HG03196 (cell line): ENCODE results near the gene PRR36.
"Not testable (repeated sequence)": the region's sequence is repeated elsewhere in the genome, so short reads cannot be mapped to it uniquely, and the experiment has no call there.

Experiments used
- ATAC-seq: cut with Tn5 transposase; IDR thresholded peaks from one replicate; pipeline ENCODE4 v1.9.1; 2021; ENCODE audit not compliant: unreplicated experiment

PRR36 gene

DNA sequence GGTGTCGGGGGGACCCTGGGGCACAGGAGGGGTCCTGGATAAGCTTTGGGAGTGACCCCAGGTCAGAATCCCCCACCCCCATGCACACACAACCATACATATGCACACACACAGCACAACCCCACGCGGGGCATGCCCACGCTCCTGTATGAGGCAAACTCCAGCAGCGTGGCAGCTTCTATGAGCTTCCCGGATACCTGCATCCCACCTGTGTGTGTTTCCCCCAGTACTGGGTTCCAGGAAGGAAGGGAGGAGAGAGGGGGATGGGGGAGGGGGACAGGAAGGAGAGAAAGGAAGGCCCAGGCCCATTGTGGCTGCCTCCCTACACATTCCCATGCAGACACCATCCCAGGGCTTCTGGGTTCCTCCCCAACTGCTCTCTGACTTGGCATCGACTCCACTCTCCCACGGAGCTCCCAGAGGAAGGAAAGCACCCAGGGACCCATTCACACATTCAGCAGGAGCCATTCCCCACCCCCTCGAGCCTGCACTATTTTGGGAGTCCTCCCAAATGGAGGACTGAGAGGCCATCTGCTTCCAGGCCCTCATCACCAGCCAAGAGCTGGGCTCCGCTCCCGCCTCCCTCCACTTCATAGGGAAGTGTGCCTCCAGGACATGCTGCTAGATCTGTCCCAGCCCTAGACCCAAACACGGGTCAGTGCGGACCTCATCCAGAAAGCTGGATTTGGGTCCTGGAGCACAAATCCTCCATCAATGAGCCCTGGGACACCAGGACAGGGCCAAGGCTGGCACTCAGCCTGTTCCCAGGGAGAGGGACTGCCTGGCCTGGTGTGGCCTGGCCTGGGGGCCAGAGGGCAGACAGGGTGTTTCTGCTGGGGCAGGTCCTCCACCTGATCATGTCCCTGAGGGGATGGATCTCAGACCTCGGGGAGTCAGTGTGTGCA lies 13.2 kb downstream of the PRR36 start:
- no peak for ATAC-seq

DNA sequence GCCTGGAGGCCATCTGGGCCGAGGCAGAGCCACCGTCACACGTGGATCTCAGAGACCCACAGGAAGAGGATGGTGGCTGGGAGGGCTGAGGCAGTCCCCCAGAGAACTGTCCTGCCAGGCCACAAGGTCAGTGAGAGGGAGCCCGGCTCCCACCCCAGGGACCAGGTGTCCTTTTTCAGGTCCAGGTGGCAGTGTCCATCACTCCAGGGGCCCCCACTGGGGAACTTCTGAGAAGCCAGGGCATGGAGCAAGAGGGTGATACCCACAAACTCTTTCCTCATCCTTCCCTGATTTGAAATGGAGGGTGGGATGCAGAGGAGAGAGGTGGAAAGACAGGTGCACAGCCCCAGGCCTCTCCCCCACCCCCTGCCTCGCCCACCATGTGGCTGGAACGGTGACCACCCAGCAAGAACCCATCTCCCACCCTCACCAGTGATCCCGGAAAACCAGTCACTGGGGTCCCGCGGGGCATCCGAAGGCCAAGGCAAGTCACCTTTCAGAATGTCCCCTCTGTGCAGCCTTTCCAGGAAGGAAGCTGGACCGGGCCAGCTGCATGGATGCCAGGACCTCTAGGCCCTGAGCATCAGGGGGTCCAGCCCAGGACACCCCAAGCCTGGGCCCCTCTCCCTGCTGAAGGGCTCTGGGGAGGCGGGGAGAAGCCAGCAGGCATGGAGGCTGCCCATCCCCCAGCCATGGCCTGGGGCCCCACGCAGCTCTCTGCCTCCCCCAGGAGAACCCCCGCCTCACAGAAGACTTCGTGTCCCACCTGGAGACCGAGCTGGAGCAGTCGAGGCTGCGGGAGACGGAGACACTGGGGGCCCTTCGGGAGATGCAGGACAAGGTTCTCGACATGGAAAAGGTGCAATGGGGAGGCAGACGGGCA lies 14.1 kb downstream of the PRR36 start:
- ATAC-seq, result no peak

DNA sequence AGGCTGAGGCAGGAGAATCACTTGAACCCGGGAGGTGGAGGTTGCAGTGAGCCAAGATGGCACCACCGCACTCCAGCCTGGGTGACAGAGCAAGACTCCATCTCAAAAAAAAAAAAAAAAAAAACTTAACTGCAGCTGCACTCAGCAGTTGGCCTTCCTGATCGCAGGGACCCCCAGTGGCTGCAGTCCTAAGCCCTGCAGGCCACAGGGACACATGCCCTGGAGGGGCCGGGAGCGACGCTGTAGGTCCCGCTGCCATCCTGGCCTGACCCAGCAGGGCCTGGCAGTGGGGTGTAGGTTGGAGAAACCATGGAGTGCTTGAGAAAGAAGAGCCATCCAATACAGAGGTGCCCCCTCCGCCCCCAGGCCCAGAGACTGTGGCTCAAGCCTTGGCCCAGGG lies 15.1 kb downstream of the PRR36 start:
- not testable (repeated sequence) for ATAC-seq

DNA sequence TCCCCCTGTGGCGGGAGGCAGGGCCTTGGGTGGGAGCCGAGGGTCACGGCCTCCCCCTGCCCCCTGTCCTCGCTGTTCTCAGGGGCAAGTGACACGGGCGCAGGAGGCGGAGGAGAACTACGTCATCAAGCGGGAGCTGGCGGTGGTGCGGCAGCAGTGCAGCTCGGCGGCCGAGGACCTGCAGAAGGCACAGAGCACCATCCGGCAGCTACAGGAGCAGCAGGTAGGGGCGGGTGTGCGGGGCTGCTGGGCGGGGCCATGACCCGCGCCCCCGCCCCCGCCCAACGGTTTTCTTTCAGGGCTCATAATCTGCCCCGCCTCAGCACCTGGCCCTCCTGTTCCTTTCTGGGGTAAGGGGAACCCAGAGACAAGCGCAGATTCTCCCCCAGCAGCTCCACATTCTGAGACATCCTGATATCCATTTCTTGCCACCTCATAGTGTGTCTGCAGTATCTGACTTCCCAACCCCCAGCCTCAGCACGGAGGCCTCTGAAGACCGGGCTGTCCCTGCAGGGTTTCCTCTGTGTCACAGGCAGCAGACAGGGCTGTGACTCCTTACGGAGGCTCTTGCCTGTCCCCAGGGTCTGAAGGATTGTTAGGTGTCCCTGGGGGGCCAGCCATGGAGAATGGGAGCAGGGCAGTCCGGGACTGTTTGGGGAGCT lies 15.9 kb downstream of the PRR36 start:
- ATAC-seq, result no peak

DNA sequence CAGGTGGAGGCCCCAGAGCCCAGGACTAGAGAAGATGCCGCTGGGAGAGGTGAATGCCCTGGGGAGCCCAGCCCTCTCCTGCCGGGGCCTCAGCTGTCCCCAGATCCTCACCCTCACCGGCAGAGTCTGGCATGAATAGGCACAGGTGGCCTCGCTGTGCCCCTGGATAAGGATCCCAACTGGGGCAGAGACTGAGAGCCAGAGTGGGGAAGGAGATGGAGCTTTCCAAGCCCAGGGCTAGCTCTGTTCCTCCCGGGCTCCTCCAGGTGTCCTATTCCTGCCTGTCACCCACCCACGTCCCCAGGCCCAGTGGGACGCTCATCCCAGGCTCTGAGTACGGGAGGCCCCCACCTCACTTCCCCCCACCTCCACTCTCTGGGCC lies 16.5 kb downstream of the PRR36 start:
- ATAC-seq, result no peak

DNA sequence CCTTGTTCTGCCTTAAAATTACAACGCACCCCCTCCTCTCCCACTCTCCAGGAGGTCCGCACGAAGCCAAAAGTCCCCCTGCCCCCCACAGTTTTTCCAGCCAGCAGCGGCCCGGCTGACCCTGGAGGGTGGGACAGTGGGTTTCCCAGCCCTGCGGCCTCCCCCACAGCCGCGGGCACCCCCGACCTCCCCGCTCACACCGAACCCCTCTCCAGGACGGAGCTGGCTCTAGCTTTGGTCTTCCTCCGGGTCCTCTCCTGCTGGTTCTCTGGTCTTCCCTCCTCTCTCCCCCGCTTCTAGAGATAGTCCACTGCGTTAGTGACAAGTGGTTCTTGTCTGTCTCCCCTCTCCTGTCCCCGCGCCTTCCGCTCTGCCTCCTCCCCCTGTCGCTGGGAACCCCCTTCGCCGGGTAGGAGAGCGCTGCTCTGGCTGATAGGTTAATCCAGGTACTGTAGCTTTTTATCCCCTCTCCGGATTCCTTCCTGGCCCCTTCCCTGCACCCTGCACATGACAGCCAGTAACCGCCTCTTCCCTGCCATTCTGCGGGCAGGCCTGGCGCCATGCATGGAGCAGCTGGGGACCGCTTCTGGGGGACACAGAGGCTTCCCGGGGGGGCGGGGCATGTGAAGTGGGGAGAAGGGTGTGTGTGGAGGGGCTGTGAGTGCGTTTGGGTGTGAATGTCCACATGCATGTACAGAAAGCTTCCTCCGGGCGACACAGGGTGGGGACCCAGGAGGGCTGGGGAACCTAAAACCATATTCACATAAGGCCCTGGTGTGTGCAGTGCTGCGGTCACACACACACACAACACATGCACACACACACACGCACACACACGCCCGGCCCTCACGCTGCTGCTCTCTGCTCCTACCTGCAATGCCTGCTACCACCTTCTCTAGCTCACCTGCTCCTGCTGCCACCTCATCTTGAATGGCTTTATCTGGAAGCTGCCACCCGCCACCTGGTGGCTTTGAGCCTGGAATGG lies 17.2 kb downstream of the PRR36 start:
- no peak for ATAC-seq

DNA sequence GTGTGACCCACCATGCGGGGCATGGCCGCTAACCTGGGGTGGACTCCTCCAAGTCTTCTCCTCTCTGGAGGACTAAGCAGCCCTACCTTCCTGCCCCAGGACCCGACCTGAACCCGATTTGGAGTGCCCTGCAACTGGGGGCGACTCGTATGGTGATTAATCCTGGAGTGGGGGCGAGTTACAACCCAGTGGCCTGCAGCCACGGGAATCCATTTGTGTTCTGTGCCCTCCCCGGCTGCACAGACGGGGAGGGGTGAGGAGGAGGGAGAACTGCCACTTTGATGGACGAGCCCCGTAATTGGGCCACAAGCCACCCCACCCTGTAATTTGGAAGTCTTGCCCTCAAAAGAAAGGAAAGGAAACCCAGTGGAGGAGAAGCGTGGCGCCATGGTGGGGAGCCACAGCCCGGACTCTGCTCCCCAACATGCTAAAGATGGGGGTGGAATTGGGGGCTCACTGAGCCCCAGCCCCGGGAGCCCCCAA lies 18.0 kb downstream of the PRR36 start:
- no peak for ATAC-seq

DNA sequence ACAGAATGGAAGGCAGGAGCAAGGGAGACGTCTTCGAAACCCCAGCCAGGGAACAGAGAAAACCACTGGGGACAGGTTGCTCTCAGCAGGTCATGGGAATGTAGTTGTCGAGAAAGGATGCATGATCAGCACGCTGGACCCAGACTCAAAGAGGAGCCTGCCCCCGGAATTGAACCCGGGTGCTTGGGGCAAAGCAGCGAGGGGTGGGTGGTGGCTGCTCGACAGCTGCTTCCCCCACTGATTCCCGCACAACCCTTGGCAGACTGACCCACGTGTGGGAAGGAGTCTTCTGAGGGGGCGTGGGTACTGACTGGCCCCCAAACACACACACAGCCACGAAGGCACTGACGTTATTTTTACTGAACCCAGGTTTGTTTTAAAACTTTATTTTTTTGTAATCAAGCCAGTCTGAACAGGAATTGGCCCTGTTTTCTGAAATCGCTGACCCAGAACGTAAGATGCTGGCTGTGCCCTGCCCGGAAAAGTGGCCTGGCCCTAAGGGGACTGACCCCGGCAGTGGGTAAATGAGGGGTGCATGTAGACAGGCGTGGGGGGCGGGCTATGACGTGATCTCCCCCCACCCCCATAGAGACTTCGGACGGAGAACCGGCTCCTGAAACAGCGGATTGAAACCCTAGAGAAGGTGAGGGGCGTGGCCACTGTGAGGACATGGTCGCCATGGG lies 18.6 kb downstream of the PRR36 start:
- ATAC-seq, result no peak

DNA sequence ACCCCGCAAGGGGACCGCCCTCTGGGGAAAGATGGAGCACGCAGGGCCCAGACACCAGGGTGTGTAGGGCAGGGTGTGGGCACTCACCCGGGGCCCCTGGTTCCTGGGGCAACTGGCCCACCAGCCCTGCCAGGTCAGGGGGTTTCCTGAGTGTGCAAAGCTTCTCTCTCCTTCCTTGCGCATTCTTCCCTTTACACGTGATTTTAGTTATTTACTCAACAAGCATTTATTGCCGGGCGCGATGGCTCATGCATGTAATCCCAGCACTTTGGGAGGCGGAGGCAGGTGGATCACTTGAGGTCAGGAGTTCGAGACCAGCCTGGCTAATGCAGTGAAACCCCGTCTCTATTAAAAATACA lies 20.4 kb downstream of the PRR36 start:
- no peak for ATAC-seq

DNA sequence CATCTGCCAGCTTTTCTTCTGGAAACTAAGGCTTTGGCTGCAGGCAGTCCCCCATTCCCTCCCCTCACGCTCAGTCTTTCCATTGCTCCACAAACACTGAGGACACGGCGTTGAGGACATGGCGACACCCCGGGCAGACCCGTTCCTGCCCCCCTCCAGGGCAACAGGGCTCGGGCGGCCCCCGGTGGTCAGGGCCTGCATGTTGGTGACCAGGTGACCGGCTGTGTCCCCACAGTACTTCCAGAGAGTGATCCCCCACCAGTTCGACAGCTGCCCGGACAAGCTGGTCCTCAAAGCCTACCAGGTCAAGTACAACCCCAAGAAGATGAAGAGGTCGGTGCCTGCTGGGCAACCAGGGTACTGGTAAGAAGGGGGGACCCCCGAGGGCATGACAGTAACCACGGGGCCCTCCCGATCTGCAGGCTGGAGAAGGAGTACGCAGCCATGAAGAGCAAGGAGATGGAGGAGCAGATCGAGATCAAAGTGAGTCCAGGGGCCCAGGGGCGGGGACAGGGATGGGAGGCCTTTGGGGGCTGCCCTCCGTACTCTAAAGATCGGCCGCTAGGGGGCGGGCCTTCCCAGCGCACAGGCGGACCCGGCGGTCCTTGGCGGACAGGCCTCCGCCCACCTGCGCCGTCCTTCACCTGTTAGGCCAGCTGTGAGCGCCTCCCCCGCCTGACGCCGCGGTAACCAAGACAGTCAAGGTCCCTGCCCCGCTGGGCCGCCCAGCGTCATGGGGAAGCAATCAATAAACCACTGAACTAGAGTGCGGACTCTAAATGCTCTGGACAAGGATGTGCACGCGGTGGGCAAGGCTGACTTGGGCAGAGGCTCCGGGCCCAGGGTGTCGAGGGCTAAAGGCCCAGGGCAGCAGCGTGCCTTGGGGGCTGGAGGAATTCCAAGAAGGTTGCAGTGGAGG lies 21.1 kb downstream of the PRR36 start:
- ATAC-seq, result no peak

DNA sequence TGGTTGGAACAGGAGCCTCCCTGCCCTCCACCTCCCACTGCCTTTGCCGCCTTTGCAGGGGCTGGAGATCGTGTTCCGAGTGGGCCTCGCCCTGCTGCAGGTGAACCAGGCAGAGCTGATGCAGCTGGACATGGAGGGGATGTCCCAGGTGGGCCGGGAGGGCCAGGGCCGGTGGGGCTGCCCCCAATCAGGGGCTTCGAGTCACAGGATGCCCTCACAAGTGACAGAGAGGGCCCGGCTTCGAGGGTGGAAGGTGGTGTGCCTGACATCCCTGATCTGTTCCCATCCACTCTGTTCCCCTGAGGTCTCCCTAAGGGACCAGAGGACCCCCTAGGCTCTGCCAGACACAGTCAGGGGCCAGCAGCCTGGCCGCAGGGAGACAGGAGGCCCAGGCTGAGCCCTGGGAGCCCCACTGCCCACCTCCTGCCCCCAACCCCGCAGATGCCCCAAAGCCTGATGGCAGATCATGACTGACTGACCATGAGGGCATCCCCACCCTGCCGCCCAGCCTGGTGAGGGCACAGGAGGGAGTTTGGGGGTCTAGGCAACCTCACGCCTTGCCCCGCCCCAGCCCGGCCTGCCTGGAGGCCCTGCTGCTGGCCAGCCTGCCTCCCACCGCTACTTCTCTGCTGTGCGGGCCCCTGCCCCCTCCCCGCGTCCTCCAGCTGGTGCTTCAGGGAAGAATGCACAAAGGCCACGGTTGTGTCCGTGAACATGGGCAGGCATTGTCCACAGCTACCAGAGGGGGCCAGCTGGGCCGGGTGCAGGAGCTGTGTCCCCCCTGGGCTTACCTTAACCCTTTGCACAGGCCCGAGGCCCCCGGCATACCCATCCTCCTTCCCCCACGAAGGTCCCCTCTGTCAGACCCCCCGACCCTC lies 22.3 kb downstream of the PRR36 start:
- no peak for ATAC-seq

DNA sequence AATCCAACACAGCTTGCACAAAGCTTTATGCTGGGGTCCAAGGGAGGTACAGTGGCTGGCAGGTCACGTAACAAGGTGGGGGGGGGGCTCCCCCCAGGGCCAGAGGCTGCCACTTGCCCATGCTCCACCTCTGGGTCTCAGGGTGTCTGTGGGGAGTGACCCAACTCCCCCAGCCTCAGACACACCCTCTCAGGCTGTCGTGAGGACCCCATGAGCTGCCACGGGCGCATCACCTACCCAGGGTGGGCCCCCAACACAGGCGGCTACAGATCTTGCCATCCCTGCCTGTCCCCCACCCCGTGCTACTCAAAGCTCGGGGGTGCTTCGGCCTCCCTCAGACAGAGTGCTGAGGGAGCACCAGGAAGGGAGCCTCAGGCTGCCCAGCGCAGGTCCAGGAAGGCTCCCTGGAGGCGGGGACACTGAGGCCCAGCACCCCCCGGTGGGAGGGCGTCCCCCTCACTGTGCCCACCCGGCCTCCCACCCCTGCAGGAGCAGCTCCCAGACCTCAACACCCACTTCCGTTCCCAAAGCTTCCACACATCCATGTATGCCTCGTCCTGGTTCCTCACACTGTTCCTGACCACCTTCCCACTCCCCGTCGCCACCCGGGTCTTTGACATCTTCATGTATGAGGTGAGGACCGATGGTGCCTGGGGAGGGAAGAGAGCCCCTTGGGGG lies 23.1 kb downstream of the PRR36 start:
- no peak for ATAC-seq

DNA sequence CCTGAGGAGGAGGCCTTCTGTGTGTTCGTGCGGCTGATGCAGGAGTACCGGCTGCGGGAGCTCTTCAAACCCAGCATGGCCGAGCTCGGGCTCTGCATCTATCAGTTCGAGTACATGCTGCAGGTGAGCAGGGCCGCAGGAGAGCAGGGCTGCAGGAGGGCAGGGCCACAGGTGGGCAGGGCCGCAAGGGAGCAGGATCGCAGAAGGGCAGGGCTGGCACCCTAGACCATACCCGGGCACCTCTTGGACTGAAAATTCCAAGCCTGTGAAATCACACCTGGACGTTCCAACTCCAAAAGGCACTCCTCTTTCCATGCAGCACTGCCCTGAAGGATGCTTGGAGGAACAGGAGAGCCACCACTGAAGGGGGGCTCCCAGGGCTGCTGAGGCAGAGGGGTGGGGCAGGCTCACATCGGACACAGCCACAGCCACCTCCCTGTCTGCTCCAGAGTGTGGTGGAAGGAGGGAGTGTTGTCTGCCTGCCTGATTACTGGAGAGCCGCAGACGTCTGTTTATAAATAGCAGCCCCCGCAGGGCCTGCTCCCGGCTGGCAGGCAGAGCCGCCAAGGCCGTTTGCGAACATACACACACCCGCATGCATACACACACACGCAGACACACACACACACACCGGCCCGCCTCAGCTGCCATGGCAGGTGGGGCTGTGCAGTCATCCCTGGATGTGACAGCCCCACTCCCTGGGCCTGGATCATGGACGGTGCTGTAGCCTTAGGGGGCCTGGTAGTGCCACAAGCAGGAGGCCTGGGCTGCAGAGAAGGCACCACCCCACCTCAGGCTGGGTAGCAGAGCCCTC lies 24.0 kb downstream of the PRR36 start:
- ATAC-seq, result no peak

DNA sequence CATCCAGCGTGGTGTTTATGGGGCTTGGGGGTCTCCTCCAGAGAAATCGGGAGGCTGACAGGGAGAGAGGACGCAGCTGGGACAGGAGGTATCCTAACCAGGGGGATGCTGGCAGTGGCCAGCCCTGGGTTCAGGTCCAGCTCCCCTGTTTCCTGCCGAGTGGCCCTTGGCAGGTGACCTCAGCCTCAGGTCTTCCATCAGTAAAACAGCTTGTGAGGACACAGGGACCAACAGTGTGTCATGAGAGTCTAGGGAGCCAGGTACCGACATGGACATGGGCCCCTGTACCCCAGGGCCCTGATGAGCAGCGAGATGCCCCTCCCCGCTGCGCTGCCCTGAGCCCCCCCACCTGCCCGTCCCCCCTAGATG lies 24.6 kb downstream of the PRR36 start:
- ATAC-seq, result no peak

DNA sequence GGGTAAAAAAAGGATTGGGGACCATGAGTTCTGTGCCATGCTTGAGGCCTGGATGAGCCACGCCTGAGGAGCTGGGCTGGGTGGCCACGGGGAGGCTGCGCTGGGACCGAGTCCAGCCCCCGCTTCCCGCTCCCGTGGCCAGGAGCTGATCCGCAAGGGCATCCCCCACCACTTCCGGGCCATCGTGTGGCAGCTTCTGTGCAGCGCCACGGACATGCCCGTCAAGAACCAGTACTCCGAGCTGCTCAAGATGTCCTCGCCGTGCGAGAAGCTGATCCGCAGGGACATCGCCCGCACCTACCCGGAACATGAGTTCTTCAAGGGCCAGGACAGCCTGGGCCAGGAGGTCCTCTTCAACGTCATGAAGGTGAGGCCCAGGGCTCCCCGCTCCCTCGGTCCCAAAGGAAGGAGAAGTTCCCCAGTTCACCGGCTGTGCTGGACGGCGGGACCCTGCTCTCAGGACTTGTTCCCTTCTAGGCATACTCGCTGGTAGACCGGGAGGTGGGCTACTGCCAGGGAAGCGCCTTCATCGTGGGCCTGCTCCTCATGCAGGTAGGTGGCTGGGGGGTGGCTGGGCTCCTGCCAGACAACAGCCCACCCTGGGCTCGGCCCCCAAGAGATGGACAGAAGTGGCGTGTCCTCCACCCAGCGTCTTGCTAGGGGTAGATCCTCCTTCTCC lies 25.3 kb downstream of the PRR36 start:
- ATAC-seq, result no peak

DNA sequence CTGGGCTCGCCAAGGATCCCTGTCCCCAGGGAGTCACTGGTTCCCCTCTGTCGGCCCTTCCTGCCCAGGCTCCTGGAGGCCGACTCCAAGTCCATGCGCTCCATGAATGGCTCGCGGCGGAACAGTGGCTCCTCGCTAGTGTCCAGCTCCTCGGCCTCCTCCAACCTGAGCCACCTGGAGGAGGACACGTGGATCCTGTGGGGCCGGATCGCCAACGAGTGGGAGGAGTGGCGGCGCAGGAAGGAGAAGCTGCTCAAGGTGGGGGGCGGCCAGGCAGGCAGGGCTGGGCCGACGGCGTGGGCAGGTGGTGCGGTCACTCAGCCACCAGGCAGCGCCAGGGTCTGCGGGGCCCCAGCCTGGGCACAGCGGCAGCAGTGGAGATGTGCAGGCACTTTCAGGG lies 26.5 kb downstream of the PRR36 start:
- ATAC-seq, result no peak
